GM12892 (cell line): ENCODE measurements around the gene CPE.

Experiments
- POLR2A ChIP-seq: IDR thresholded peaks from 2 replicates; pipeline ENCODE4 v1.6.1; 2011; ENCODE audit warnings: low read depth, low read length, control low read depth
- POLR2AphosphoS5 ChIP-seq: IDR thresholded peaks from 2 replicates; pipeline ENCODE4 v1.6.1; 2011; ENCODE audit warnings: low read depth, low read length, control low read depth

DNA sequence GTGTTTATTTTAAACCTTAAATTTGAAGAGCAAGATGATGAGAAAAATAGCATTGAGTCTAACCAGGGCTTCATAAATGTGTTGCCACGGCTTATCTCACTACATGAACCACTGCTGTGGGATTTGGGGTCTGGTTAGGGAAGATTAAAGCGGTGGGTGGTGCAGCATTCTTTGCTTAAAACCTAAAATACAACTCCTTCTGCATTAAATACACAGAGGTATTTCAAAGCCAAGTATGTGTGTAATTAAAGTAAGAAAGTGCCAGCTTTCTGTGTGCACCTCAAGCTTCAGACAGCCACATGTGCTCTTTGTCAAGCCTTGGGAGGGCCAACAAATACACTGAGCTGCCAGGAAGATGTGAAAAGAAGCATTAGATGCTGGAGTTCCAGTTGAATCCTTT is 128.0 kb downstream of the CPE start:
- TF ChIP-seq POLR2AphosphoS5 (no peak), POLR2A (no peak)
